Lower leg skin (tissue), 3 donors: ENCODE data around the gene ENTPD6.

ENCODE experiments used
- POLR2A ChIP-seq, 2 donors: fragments of 450-650 bp; IDR thresholded peaks; one replicate each; pipeline ENCODE4 v1.6.1; 2016 to 2017; ENCODE audit warnings: antibody characterized with exemption in 2 of 2, mild to moderate bottlenecking in 1 of 2, moderate library complexity in 1 of 2
- TF ChIP-seq, protein P1 (sequence below), 3 donors: fragments of 450-650 bp; IDR thresholded peaks; one replicate each; pipeline ENCODE4 v1.5.1; 2016; ENCODE audit warnings: antibody characterized with exemption in 3 of 3, mild to moderate bottlenecking in 3 of 3, moderate library complexity in 2 of 3

DNA sequence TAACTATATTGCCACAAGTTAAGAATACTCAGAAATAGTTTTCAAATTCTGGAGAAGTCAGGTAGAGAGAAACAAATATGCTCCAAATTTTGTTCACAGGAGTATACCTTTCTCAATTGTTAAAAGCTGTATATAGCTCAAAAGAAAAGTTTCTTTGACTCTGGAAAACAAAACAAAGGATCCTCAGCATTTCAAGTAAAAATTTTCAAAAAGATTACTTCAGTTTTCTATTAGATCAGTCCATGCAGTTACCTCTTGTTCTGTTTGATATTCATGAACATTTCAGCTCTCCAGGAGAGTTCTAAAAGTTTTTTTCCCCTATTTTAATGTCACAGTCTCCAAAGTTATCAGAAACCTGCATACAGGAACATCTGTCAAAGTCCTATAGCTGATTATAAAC lies 30.4 kb upstream of the ENTPD6 start:
- TF ChIP-seq, protein P1, sequence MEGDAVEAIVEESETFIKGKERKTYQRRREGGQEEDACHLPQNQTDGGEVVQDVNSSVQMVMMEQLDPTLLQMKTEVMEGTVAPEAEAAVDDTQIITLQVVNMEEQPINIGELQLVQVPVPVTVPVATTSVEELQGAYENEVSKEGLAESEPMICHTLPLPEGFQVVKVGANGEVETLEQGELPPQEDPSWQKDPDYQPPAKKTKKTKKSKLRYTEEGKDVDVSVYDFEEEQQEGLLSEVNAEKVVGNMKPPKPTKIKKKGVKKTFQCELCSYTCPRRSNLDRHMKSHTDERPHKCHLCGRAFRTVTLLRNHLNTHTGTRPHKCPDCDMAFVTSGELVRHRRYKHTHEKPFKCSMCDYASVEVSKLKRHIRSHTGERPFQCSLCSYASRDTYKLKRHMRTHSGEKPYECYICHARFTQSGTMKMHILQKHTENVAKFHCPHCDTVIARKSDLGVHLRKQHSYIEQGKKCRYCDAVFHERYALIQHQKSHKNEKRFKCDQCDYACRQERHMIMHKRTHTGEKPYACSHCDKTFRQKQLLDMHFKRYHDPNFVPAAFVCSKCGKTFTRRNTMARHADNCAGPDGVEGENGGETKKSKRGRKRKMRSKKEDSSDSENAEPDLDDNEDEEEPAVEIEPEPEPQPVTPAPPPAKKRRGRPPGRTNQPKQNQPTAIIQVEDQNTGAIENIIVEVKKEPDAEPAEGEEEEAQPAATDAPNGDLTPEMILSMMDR (IDR thresholded peaks at IDR 0.05): no peak
- no peak for TF ChIP-seq POLR2A (IDR thresholded peaks at IDR 0.05)
